HG02885 (cell line): ENCODE measurements around the gene CCR2.
"Not testable (repeated sequence)": the region's sequence is repeated elsewhere in the genome, so short reads cannot be mapped to it uniquely, and the experiment has no call there.

Source experiments
- ATAC-seq: cut with Tn5 transposase; IDR thresholded peaks from one replicate; pipeline ENCODE4 v1.9.1; 2021; ENCODE audit warnings: mild to moderate bottlenecking; ENCODE audit not compliant: unreplicated experiment, poor library complexity

Gene CCR2

GRCh38 chr3:46353647-46354410 lies at the start of gene CCR2:
Gene CCR2 (plus strand): TSS chr3:46354111. CDS start chr3:46357528, 3,417 bp downstream.
- no peak for ATAC-seq

- ATAC-seq, result no peak
Observed at GRCh38 chr3:46304739-46305138, 49.2 kb upstream of the CCR2 start.

- ATAC-seq, result no peak
Observed at GRCh38 chr3:46312991-46313390, 40.9 kb upstream of the CCR2 start.

GRCh38 chr3:46314517-46314916 lies 39.4 kb upstream of the CCR2 start:
- no peak for ATAC-seq

GRCh38 chr3:46316206-46316605 lies 37.7 kb upstream of the CCR2 start:
- ATAC-seq, result no peak

GRCh38 chr3:46318207-46318927 lies 35.5 kb upstream of the CCR2 start:
- ATAC-seq, result no peak

GRCh38 chr3:46321461-46322104 lies 32.3 kb upstream of the CCR2 start:
- no peak for ATAC-seq

- no peak for ATAC-seq
Observed at GRCh38 chr3:46324036-46324435, 29.9 kb upstream of the CCR2 start.

GRCh38 chr3:46325645-46326300 lies 28.1 kb upstream of the CCR2 start:
- ATAC-seq, result no peak

GRCh38 chr3:46330676-46331075 lies 23.2 kb upstream of the CCR2 start:
- ATAC-seq, result not testable (repeated sequence)

- no peak for ATAC-seq
Observed at GRCh38 chr3:46334741-46335478, 19.0 kb upstream of the CCR2 start.

GRCh38 chr3:46335541-46335940 lies 18.4 kb upstream of the CCR2 start:
- no peak for ATAC-seq

- ATAC-seq, result no peak
Observed at GRCh38 chr3:46337911-46338310, 16.0 kb upstream of the CCR2 start.

- ATAC-seq, result no peak
Observed at GRCh38 chr3:46338840-46339239, 15.1 kb upstream of the CCR2 start.

- ATAC-seq, result no peak
Observed at GRCh38 chr3:46344476-46344875, 9.4 kb upstream of the CCR2 start.

- no peak for ATAC-seq
Observed at GRCh38 chr3:46348823-46349482, 5.0 kb upstream of the CCR2 start.

- ATAC-seq, result peak; percentile 55
Observed at GRCh38 chr3:46349484-46350261, 4.2 kb upstream of the CCR2 start.

GRCh38 chr3:46350262-46350565 lies 3.7 kb upstream of the CCR2 start:
- no peak for ATAC-seq

GRCh38 chr3:46351646-46352045 lies 2.3 kb upstream of the CCR2 start:
- no peak for ATAC-seq
